H4 (cell line): ENCODE measurements around the gene ARF1. TPM values are rescaled to one million over a fixed set of nuclear protein-coding genes. Genes with fewer than 3 reads are reported as not detected.

Source experiments
- DNase-seq: peaks from one replicate; pipeline ENCODE4 v3.0.0-alpha.2; 2015; ENCODE audit warnings: low spot score
- total RNA-seq: library from RNA; depleted of rRNA; stranded (reverse); fragments of >200 nt; shearing (Covaris generic); gene quantifications from 2 replicates; pipeline ENCODE4 v1.2.3, GENCODE V29; 2014

Gene ARF1
- total RNA-seq, 1 experiment from 2014 or later = 167 TPM

DNA sequence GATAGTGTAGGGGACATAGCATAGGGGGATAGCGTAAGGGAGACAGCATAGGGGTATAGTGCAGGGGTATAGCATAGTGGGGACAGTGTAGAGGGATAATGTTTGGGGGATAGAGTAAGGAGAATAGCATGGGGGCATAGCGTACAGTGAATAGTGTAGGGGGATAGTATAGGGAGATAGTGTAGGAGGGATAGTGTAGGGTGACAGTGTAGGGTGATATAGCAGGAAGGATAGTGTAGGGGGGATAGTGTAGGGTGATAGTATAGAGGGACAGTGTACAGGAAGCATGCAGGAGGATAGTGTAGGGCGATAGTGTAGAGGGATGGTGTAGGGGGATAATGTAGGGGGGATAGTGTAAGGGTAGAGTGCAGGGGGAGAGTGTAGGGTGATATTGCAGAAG, 11.7 kb upstream of the ARF1 start:
- no peak for DNase-seq

DNA sequence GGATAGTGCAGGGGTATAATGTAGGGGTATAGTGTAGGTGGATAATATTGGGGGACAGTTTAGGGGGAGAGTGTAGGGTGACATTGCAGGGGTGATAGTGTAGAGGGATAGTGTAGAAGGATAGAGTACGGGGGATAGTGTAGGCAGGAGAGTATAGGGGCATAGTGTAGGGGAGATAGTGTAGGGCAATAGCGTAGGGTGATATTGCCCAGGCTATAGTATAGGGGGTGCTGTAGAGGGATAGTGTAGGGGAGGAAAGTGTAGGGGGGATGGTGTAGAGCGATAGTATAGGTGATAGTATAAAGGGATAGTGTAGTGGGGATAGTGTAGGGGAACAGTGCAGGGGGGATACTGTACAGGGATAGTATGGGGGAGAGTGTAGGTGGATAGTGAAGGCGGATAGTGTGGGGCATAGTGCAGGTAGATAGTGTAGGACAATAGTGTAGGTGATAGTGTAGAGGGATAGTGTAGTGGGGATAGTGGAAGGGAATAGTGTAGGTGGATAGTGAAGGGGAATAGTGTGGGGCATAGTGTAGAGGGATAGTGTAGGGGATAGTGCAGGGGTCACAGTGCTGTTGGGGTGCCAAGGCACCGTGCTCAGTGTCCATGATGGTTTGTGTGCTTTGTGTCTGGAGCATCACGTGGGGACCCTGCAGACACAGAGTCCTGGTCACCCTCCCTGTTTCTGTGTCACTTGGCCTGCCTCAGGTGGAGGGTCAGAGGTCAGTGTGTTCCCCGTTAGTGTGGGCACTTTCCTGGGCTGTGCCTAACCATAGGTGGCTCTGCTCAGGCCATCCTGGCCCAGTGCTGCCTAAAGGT, 10.5 kb upstream of the ARF1 start:
- no peak for DNase-seq

DNA sequence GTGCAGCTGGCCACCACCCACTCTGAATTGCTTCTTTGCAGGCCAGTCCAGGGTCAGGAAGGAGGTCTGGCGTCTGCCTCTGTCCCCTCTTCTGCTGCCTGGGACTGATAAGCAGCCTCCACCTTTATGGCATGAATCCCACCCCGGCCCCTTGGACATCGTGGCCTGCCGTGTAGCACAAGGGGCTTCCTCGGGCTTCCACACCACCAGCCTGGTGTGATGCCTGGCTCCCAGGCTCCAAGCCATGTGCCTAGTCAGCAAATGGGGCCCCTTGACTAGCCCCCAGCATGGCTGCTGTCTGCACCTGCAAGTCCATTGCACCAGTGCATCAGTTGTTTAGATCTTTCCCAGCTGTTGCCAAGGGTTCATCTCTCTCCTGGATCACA, 9.9 kb upstream of the ARF1 start:
- no peak for DNase-seq

DNA sequence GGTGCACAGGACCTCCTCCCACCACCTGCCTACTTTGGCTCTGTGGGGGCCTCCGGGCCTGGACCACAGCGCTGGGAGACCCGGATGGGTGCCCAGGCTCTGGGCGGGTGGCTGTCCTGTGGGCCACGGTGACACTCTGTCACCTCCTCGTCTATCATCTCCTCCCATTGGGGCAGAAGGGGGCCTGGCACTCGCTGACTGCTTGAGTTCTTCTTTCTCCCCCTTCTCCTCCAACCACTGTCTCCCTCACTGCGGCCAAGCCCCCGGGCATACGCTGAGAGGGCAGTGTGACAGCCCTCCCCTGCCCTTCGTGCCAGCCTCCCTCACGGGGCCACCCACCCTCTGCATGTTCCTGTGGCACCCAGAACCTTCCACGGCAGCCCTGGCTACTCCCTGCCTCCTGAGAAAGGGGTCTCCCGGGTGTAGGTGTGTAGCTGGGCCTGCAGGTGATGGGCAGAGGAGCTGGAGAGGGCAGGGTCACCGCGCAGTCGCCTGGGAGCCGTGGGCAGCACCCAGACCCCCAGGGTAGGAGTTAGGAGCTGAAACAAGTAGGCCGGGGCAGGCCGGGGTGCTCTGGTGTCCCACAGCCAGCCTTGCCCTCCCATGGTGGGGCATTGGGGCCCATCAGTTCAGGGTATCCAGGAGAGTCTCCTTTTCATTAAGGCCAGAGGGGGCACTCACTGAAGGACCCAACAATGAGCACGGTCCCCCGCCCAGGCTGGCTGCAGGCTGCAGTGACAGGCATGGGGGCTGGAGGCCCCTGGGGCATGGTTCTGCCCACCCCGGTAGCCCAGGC, 9.2 kb upstream of the ARF1 start:
- no peak for DNase-seq

DNA sequence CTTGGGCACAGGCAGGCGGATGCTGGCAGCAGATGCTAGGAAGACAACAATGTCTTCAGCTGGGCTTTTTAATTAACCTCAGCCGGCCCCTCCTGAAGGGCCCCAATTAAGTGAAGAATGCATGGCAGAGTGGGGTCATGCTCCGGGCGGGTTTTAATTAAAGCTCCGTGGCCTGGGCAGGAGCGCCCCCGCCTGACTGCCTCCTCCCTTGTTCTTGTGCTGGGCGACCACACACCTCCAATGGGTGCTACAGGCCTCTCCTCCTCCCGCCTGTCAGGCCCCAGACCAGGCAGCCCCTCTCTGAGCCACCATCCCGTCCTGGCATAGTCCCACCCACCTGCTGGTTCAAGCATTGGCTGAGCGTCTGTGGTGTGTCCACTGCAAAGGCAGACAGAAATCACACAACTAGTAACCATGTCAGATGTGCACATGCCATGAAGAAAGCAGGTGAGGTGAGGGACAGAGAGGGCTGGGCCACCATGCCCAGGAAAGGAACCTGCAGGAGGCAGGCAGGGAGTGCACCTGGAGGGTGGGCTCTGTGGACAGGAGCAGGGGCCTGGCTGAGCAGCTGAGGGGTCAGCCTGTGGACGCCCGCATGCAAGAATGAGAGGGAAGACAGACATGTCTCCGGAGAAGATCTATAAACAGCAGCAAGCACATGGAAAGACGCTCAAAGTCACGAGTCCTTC, 8.5 kb upstream of the ARF1 start:
- DNase-seq = no peak

DNA sequence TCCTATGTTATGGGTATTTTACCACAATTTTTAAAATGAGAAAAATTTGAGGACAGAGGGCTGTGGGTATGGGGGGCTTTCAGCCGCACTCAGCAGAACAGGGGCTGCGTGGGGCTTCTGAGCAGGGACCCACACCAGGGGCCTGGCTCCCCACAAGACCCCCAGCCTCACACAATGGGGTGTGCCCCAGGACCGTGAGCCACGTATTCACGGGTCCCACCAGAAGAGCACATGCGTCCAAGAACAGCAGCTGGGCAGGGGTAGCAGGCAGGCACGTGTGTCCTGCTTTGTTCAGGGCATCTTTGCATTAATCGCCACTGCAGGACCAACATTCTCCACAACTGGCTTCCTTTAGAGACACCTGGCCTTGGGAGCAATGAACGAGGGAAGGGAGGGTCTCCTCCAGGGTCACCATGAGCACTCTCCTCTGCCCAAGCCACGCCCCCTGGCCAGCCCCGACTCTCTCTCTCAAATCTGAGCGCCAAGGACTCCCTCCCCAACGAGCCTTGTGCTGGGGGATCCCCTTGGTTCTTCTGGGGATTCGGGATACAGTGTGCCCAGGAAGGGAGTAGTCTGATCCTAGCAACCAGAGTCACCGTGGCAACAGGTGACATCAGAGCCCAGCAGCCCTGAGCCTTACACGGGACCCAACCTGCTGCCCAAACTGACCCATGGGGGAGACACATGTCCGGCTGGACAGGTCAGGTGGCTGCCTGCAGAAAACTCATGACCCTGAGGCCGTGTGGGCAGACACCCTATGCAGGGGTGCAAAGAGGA, 7.4 kb upstream of the ARF1 start:
- no peak for DNase-seq

DNA sequence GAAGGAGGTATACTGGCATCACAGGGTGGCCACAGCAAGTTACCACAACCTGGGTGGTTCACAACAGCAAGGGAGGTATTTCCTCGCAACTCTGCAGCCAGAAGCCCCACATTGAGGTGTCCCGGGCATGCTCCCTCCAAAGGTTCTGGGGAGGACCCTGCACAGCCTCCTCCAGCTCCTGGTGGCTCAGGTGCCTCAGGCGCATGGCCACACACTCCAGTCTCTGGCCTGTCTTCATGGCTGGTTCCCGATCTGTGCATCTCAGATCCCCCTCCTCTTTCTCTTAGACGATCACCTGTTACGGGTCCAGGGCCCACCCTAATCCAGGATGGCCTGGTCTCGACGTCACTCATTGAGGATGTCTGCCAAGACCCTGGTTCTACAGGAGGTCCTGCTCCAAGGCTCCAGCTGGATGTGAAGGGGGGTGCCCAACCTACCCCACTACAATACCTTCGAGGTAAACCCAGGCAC, 6.7 kb upstream of the ARF1 start:
- DNase-seq = no peak

DNA sequence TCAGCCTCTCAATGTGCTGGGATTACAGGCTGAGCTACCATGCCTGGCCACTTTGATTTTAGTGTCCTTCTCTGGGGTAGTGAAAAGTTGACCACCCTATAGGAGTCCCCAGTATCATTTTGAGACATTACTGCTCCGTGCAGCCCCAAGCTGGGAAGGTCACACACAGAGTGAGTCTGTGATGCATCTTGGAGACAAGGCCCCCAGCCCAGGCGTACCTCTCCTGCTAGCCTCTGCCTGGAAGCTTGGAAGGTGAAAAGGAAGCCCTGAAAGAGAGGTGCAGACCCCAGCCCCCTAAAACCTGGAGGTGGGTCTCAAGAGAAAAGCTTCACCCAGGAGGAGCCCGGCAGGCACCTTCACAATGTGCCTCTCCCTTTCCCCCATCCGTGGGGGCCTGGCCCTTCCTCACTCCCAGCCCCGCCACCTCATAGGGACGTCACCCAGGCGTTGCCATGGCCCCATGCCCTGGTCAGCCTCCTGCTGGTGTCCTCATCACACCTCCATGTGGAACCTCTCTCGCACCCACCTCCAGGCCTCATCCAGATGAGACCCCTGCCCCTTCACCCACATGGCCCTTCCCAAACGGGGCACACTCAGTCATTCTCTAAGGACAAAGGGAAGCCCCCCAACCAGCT, 5.6 kb upstream of the ARF1 start:
- DNase-seq = no peak

DNA sequence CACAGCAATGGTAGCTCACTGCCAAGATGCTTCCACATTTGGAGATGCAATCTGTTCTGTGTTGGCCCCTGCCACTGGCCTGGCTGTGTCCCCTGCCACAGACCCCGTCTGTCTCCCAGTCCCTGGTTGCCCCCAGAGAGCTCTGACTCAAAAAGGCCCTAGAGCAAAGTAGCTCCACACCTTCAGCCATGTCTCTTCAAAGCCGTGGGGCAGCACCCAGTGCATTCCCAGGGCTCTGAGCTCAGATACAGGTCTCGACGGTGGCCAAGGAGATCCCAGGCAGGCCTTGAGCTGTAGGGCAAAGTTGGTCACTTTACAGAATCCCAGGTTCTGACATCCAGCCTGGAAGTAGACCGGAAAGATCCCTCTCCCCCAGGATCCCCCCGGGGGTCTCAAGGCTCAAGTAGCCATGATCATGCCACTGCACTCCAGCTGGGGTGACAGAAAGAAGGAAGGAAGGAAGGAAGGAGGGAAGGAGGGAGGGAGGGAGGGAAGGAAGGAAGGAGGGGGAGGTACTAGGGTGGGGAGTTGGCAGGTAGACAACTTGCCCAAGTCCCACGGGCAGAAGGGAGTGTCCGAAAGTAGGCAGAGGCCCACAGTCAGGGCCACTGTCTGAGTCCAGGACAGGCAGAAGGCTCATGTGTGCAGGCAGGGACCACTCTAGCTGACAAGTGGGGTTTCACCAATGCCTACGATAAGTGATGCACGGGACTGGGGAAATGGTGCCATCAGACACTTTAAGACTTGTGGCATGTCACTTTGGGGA, 4.8 kb upstream of the ARF1 start:
- no peak for DNase-seq

DNA sequence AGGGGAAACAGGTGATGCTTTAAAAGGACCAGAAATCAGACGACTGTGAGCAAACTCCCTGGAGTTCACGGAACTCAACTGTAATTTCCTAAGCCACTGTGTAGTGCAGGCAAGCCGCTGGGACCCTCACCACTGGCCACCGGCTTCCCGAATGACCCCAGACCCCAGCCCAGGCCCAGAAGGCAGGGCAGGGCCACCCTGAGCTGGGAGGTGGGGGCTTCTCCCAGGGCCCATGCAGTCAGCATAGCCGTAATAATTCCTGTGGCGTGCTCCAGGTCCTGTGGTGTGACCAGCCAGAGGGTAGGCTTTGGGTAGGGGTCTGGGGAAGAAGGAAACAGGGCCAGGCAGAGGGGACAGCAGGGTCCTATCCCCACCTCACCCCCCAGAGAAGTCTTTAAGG, 3.5 kb upstream of the ARF1 start:
- DNase-seq = no peak

DNA sequence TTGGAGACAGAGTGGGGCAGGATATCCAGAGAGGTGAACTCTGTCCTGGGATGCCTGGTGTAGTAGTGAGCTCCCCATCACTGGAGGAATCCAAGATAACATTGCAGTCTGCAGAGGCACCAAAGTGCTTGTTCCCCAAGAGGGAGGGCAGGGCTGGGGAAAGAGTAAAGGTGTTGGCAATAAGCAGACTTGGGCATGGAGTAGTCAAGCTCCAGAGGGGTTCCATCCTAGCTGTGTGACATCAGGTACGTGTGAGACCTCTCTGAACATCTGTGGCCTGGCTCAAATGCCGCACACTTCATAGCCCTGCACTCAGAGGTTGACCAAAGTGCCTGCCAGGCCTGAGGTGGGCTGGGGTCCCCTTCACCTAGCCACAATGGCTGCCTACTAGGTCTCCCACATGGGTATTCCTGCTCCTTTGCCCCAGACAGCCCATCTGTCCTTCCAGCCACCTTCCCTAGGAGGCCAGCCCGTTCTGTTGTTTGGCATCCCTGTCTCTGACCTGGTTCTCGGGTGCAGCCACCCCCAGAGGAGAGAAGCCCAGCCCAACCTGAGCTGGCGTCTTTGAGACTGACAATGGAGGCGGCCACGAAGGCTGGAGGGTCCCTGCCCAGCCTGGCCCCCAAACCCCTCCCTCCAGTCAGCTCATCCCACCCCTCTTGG, 2.8 kb upstream of the ARF1 start:
- DNase-seq = no peak

DNA sequence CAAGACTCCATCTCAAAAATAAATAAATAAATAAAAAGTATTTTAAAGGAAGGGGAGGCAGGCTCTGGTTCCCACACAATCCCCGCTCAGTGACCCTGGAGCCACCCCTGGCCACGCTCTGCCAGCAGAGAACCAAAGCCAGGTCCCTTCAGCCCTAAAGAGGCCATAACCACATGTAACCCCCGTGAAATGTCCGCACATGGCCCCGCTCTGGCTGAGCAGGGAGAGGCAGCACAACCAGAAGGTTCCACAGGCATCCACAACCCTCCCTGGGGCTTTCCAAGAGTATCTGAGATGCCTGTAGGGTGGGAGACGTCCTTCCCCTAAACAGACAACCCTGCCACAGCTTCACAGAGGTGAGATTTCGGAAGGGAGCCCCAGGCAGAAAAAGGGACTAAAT, 1.4 kb upstream of the ARF1 start:
- DNase-seq = no peak

DNA sequence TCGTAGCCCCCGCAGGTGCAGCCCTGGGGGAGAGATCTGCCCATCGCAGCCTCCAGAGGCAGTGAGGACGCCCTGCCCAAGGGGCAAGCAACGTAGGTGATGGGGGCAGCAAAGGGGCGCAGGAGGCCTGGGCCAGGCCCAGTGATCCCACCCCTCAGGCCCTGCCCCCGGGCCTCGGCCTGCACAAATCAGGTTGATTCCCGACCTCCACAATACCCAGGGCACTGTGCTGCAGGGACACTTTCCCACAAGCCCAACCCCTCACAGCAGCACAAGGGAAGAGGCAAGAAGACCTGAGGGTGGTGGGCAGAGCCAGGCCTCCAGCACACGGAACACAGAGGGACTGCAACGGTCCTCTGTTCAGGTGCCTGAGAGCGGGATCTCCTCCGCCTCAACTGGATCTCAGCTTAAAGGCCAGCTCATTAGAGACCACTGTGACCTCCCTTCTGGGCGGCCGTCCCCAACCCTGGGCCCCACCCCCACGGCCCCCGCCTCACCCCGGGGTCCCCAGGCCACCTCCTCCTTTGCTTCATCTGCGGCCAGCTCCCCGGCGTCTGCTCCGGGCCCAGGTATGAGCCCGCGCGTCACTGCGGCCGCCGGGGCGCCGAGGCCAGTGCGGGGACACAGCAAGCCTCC, 812 bp upstream of the ARF1 start:
- DNase-seq = no peak

DNA sequence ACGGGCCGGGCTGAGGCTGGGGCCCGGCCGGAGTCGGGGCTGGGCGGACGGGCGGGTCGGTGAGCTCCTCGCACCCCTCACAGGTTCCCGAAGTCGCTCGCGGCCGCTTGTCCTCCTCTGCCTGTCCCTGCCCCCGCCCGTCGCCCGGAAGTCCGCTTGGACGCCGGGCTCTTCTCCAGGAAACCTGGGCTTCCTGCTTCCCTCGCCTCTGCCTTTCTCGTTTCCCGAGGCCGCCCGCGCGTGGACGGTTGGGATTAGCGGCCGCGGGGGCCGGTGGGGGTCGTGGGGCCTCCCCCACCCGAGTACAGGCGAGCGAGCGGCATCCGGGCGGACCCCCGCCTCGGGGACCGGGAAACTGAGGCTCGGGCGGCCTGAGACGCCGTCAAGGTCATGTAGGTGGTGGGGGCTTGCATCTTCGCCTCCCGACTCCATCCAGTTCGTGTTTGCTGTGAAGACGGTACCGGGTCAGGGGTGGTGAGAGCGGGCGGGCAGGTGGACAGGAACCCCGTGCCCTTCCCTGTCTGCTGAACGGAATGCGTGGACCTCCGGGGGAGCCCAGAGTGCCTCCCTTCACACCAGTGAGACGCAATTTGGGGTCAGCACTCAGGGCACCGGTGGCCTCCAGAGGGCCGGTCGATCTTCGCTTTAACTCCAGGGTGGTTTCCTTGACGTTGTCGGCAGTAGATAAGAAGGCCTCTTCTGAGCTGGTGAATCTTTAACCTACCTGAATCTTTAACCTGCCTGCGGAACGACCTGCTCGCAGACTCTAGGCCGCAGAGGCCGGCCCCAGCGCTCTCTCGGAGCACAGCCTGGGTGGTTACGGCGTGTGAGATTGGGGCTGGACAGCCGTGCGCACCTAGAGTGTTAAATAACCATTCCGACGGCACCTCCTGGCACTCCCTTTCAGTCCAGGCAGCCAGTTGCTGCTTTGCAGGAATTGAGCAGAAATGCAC, 686 bp downstream of the ARF1 start:
- no peak for DNase-seq

DNA sequence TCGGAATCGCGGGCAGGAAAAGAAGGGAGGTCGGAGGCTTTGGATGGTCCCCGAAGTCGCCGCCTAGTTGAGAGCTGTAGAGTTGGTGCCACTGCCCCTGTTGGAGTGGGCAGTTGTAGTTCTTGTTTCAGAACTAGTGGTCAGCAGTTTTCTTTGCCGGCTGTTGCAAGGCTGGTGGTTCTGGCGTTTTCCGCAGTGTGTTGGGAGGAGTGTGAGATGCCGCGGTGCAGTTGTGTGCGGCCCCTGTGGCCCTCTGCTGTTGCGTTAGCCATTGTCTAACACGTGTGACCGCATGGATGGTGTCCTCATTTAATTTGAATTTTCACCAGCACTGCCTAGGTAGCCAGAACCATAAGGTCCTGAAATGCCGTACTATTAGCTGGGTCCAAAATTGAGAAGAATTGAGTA, 1.4 kb downstream of the ARF1 start:
- no peak for DNase-seq

DNA sequence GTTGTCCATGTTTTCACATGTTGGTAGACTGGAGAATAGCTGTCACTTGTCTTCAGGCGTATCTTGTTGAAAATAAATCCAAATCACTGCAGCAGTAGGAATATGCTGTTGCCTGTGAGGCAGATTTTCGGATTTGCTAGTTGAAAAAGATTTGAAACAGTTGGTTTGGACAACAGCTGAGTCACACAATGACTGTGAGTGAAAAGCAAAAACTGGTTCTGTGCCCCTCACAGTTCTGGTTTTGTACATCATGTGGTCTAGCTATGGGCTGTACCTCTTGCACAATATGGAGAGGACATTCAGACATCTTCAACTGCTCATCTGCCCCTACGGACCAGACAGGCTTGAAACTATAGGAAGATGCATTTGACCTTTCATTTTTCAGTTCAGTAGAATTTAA, 1.8 kb downstream of the ARF1 start:
- DNase-seq = no peak

DNA sequence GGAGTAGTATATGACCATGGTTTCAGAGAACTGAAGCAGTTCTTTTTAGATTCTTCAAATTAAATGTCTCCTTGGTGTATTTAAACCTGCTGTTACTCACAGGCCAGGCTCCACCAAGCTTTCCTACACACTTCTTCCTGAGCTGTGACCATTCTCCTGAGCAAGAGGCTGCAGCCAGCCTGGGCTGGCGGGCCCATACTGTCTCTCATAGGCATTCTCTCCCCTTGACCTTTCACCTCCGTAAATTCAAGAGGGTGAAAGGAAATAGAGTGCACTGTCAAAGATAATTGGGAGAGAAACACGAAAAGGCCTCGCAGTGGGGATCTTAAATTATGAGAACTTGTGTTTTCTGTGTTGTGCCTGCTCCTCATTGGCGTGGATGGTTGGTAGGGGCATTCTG, 2.3 kb downstream of the ARF1 start:
- DNase-seq = no peak

DNA sequence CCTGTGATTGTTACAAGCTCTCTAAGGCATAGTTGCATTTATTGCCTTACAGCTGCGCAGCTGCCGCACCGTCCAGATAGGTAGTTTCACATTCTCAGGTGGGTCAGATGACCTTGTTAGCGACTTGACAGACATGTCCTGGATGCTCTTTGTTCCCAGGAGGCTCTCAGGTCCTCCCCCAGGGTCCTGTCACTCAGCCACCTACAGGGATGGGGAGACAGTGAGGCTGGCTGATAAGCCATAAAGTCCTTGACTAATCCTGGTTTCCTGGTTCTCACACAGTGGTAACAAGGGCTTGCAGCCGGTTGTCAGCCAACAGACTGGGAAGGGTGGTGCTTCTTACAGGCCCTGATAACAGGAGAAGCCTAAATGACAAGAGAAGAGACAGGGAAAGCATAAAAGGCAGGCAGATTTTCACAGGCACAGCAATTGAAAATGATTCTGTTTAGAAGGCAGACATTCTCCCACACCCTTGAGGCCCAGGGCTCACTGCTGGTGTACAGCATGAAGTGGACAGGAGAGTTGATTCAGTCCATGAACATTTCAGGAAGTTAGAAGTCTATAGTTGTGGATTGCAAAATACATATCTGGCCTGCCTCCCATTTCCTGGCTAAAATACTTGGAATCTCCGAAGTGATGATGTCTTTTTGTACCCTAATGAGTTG, 2.9 kb downstream of the ARF1 start:
- DNase-seq = no peak
